Esophagus muscularis mucosa (tissue), 4 donors: ENCODE data around the gene SDK2.

Experiments used
- EP300 ChIP-seq: sonication (generic); formaldehyde crosslinking; IDR thresholded peaks from one replicate; pipeline ENCODE4 v1.6.1; 2017; ENCODE audit warnings: antibody characterized with exemption
- POLR2A ChIP-seq: fragments of 450-650 bp; IDR thresholded peaks from one replicate; pipeline ENCODE4 v1.6.1; 2017; ENCODE audit warnings: antibody characterized with exemption, moderate library complexity, mild to moderate bottlenecking, low read depth
- POLR2AphosphoS5 ChIP-seq, 2 donors: sonication (generic); formaldehyde crosslinking; IDR thresholded peaks; one replicate each; pipeline ENCODE4 v1.6.1; 2017; ENCODE audit warnings: antibody characterized with exemption in 2 of 2
- TF ChIP-seq, protein P1 (sequence below), 3 experiments: fragments of 200-600 bp in 2 of 3; fragments of 450-650 bp in 1 of 3; sonication (generic) in 2 of 3; IDR thresholded peaks; one replicate each; pipeline ENCODE4 v1.5.1; 2017 to 2019; ENCODE audit warnings: antibody characterized with exemption in 3 of 3, mild to moderate bottlenecking in 2 of 3, moderate library complexity in 1 of 3

- TF ChIP-seq EP300 (no peak), POLR2A (no peak), POLR2AphosphoS5 (IDR thresholded peaks at IDR 0.05) (no peak)
- TF ChIP-seq, protein P1, sequence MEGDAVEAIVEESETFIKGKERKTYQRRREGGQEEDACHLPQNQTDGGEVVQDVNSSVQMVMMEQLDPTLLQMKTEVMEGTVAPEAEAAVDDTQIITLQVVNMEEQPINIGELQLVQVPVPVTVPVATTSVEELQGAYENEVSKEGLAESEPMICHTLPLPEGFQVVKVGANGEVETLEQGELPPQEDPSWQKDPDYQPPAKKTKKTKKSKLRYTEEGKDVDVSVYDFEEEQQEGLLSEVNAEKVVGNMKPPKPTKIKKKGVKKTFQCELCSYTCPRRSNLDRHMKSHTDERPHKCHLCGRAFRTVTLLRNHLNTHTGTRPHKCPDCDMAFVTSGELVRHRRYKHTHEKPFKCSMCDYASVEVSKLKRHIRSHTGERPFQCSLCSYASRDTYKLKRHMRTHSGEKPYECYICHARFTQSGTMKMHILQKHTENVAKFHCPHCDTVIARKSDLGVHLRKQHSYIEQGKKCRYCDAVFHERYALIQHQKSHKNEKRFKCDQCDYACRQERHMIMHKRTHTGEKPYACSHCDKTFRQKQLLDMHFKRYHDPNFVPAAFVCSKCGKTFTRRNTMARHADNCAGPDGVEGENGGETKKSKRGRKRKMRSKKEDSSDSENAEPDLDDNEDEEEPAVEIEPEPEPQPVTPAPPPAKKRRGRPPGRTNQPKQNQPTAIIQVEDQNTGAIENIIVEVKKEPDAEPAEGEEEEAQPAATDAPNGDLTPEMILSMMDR (IDR thresholded peaks at IDR 0.05) = no peak
Observed at GRCh38 chr17:73646409-73647300, 2.4 kb upstream of the SDK2 start.
